ENCODE results near the gene ZSWIM6.

- TF ChIP-seq CTCF (conservative IDR thresholded peaks at IDR 0.05 in 1 of 2, IDR thresholded peaks at IDR 0.05 in 1 of 2; ENCODE audit: extremely low read depth in 1 of 2, insufficient read depth in 1 of 2, low read depth in 1 of 2, low read length in 2 of 2) (no peak), EZH2 (IDR thresholded peaks at IDR 0.05; ENCODE audit: borderline replicate concordance, low read length) (no peak)
Measured at GRCh38 chr5:61417851-61418250, 85.8 kb downstream of the ZSWIM6 start.

Data from mammary epithelial cell (primary cell).